Astrocyte (in vitro differentiated cells and primary cell): Measurements from ENCODE around the gene KCNIP2.

Source experiments
- CTCF ChIP-seq: IDR thresholded peaks from 2 replicates; pipeline ENCODE4 v1.5.1; 2011; ENCODE audit warnings: low read depth, mild to moderate bottlenecking, inconsistent platforms, low read length, moderate library complexity; ENCODE audit not compliant: insufficient read depth
- EZH2 ChIP-seq: IDR thresholded peaks from 2 replicates; pipeline ENCODE4 v1.6.1; 2012; ENCODE audit warnings: mild to moderate bottlenecking, low read length, inconsistent platforms; ENCODE audit not compliant: insufficient read depth

GRCh38 chr10:101875068-101875688 lies 31.6 kb upstream of the KCNIP2 start:
- no peak for TF ChIP-seq CTCF
- TF ChIP-seq EZH2, result no peak
